GM18505 (cell line): ENCODE results near the gene RPL35.
A peak's percentile ranks its signal among the peaks of the same experiment; 100 is the strongest.

Experiments used
- ATAC-seq: cut with Tn5 transposase; IDR thresholded peaks from one replicate; pipeline ENCODE4 v1.9.1; 2021; ENCODE audit not compliant: unreplicated experiment
- POLR2A ChIP-seq: IDR thresholded peaks from 4 replicates; pipeline ENCODE4 v1.6.1; 2011; ENCODE audit warnings: borderline replicate concordance; ENCODE audit not compliant: insufficient read depth, insufficient read length; ENCODE audit errors: extremely low read depth

The RPL35 gene

GRCh38 chr9:124869466-124869985, 7.8 kb upstream of the RPL35 start:
- no peak for TF ChIP-seq POLR2A
- ATAC-seq: no peak

GRCh38 chr9:124868511-124869465, 7.0 kb upstream of the RPL35 start:
- TF ChIP-seq POLR2A: peak; percentile 97
- peak; percentile 70 for ATAC-seq

GRCh38 chr9:124863371-124863871, 1.7 kb upstream of the RPL35 start:
- TF ChIP-seq POLR2A: no peak
- ATAC-seq: no peak

GRCh38 chr9:124860582-124861341, 995 bp downstream of the RPL35 start:
- TF ChIP-seq POLR2A: no peak
- ATAC-seq: no peak

- TF ChIP-seq POLR2A: peak; percentile 0
- ATAC-seq: no peak
These were observed 1.8 kb downstream of the RPL35 start for GRCh38 chr9:124859803-124860581.

- ATAC-seq: no peak
- no peak for TF ChIP-seq POLR2A
These were observed 3.3 kb downstream of the RPL35 start for GRCh38 chr9:124858330-124859046.

- no peak for TF ChIP-seq POLR2A
- no peak for ATAC-seq
These were observed 4.1 kb downstream of the RPL35 start for GRCh38 chr9:124857533-124858162.

GRCh38 chr9:124855944-124856765, 5.6 kb downstream of the RPL35 start:
- no peak for TF ChIP-seq POLR2A
- ATAC-seq: no peak

- no peak for TF ChIP-seq POLR2A
- ATAC-seq: no peak
These were observed 6.2 kb downstream of the RPL35 start for GRCh38 chr9:124855566-124855943.

GRCh38 chr9:124854822-124855221, 6.9 kb downstream of the RPL35 start:
- no peak for TF ChIP-seq POLR2A
- ATAC-seq: no peak

GRCh38 chr9:124854161-124854560, 7.6 kb downstream of the RPL35 start:
- no peak for TF ChIP-seq POLR2A
- ATAC-seq: no peak
